Measurements from ENCODE around the gene PCK1.

Gene PCK1

GRCh38 chr20:57529810-57530209, 31.1 kb upstream of the PCK1 start:
- no peaks in the 10 kb centered on the region for H3K36me3 ChIP-seq (ENCODE audit: insufficient read depth, low read length)
- no peak for DNase-seq (ENCODE audit: low read depth, low spot score)
- H3K9ac ChIP-seq (ENCODE audit: insufficient read length), result no peak overlapping the region
- no peak overlapping the region for H3K4me3 ChIP-seq
- no peaks in the 10 kb centered on the region for H3K9me3 ChIP-seq (ENCODE audit: low read depth, low read length)
- no peak overlapping the region for H3K27ac ChIP-seq
- TF ChIP-seq EZH2 (IDR thresholded peaks at IDR 0.05) (no peak), FOXP2 (optimal IDR thresholded peaks at IDR 0.05; ENCODE audit: control extremely low read depth, extremely low read length, insufficient read depth) (no peak)

GRCh38 chr20:57530327-57530981, 30.5 kb upstream of the PCK1 start:
- no peaks in the 10 kb centered on the region for H3K9me3 ChIP-seq (ENCODE audit: low read depth, low read length)
- H3K4me3 ChIP-seq, result no peak overlapping the region
- no peaks in the 10 kb centered on the region for H3K36me3 ChIP-seq (ENCODE audit: insufficient read depth, low read length)
- TF ChIP-seq FOXP2 (optimal IDR thresholded peaks at IDR 0.05; ENCODE audit: control extremely low read depth, extremely low read length, insufficient read depth), result no peak
- TF ChIP-seq EZH2 (IDR thresholded peaks at IDR 0.05), result no peak
- no peak for TF ChIP-seq POLR2AphosphoS5 (IDR thresholded peaks at IDR 0.05; ENCODE audit: borderline replicate concordance, low read depth, low read length)
- H3K27ac ChIP-seq, result no peak overlapping the region
- no peak overlapping the region for H3K9ac ChIP-seq (ENCODE audit: insufficient read length)
- no peak for DNase-seq (ENCODE audit: low read depth, low spot score)

- DNase-seq (ENCODE audit: low read depth, low spot score), result no peak
- no peak for TF ChIP-seq EZH2 (IDR thresholded peaks at IDR 0.05)
- no peak for TF ChIP-seq FOXP2 (optimal IDR thresholded peaks at IDR 0.05; ENCODE audit: control extremely low read depth, extremely low read length, insufficient read depth)
- TF ChIP-seq POLR2AphosphoS5 (IDR thresholded peaks at IDR 0.05; ENCODE audit: borderline replicate concordance, low read depth, low read length), result no peak
- Histone ChIP-seq H3K36me3 (ENCODE audit: insufficient read depth, low read length) (no peaks in the 10 kb centered on the region), H3K4me3 (no peak overlapping the region), H3K9me3 (ENCODE audit: low read depth, low read length) (no peaks in the 10 kb centered on the region), H3K27ac (no peak overlapping the region), H3K9ac (ENCODE audit: insufficient read length) (no peak overlapping the region)
These were observed 28.8 kb upstream of the PCK1 start for GRCh38 chr20:57532104-57532503.

- no peak overlapping the region for H3K4me3 ChIP-seq
- TF ChIP-seq EZH2 (IDR thresholded peaks at IDR 0.05) (no peak), FOXP2 (optimal IDR thresholded peaks at IDR 0.05; ENCODE audit: control extremely low read depth, extremely low read length, insufficient read depth) (no peak), POLR2AphosphoS5 (IDR thresholded peaks at IDR 0.05; ENCODE audit: borderline replicate concordance, low read depth, low read length) (no peak)
- no peak for DNase-seq (ENCODE audit: low read depth, low spot score)
- no peaks in the 10 kb centered on the region for H3K36me3 ChIP-seq (ENCODE audit: insufficient read depth, low read length)
- no peak overlapping the region for H3K27ac ChIP-seq
- no peak overlapping the region for H3K9ac ChIP-seq (ENCODE audit: insufficient read length)
- no peaks in the 10 kb centered on the region for H3K9me3 ChIP-seq (ENCODE audit: low read depth, low read length)
These were observed 25.6 kb upstream of the PCK1 start for GRCh38 chr20:57535297-57535696.

GRCh38 chr20:57536120-57536708, 24.7 kb upstream of the PCK1 start:
- TF ChIP-seq FOXP2 (optimal IDR thresholded peaks at IDR 0.05; ENCODE audit: control extremely low read depth, extremely low read length, insufficient read depth) (no peak), POLR2AphosphoS5 (IDR thresholded peaks at IDR 0.05; ENCODE audit: borderline replicate concordance, low read depth, low read length) (no peak), EZH2 (IDR thresholded peaks at IDR 0.05) (no peak)

GRCh38 chr20:57536771-57537724, 23.9 kb upstream of the PCK1 start:
- no peak overlapping the region for H3K4me3 ChIP-seq
- no peak overlapping the region for H3K27ac ChIP-seq
- H3K9me3 ChIP-seq (ENCODE audit: low read depth, low read length), result no peaks in the 10 kb centered on the region
- H3K36me3 ChIP-seq (ENCODE audit: insufficient read depth, low read length), result no peaks in the 10 kb centered on the region
- no peak for TF ChIP-seq POLR2AphosphoS5 (IDR thresholded peaks at IDR 0.05; ENCODE audit: borderline replicate concordance, low read depth, low read length)
- no peak for TF ChIP-seq EZH2 (IDR thresholded peaks at IDR 0.05)
- no peak overlapping the region for H3K9ac ChIP-seq (ENCODE audit: insufficient read length)
- no peak for DNase-seq (ENCODE audit: low read depth, low spot score)

More at GRCh38 chr20:57536120-57536708, 24.7 kb upstream of the PCK1 start:
- DNase-seq (ENCODE audit: low read depth, low spot score), result no peak
- Histone ChIP-seq H3K9me3 (ENCODE audit: low read depth, low read length) (no peaks in the 10 kb centered on the region), H3K9ac (ENCODE audit: insufficient read length) (no peak overlapping the region), H3K36me3 (ENCODE audit: insufficient read depth, low read length) (no peaks in the 10 kb centered on the region), H3K27ac (no peak overlapping the region), H3K4me3 (no peak overlapping the region)

- Histone ChIP-seq H3K9ac (ENCODE audit: insufficient read length) (no peak overlapping the region), H3K27ac (no peak overlapping the region), H3K36me3 (ENCODE audit: insufficient read depth, low read length) (no peaks in the 10 kb centered on the region), H3K9me3 (ENCODE audit: low read depth, low read length) (no peaks in the 10 kb centered on the region), H3K4me3 (no peak overlapping the region)
- no peak for TF ChIP-seq FOXP2 (optimal IDR thresholded peaks at IDR 0.05; ENCODE audit: control extremely low read depth, extremely low read length, insufficient read depth)
- TF ChIP-seq POLR2AphosphoS5 (IDR thresholded peaks at IDR 0.05; ENCODE audit: borderline replicate concordance, low read depth, low read length), result no peak
- TF ChIP-seq EZH2 (IDR thresholded peaks at IDR 0.05), result no peak
- DNase-seq (ENCODE audit: low read depth, low spot score), result no peak
These were observed 23.1 kb upstream of the PCK1 start for GRCh38 chr20:57537822-57538221.

- Histone ChIP-seq H3K36me3 (ENCODE audit: insufficient read depth, low read length) (no peaks in the 10 kb centered on the region), H3K9ac (ENCODE audit: insufficient read length) (no peak overlapping the region), H3K27ac (no peak overlapping the region), H3K4me3 (no peak overlapping the region), H3K9me3 (ENCODE audit: low read depth, low read length) (no peaks in the 10 kb centered on the region)
- DNase-seq (ENCODE audit: low read depth, low spot score), result no peak
- no peak for TF ChIP-seq EZH2 (IDR thresholded peaks at IDR 0.05)
- no peak for TF ChIP-seq FOXP2 (optimal IDR thresholded peaks at IDR 0.05; ENCODE audit: control extremely low read depth, extremely low read length, insufficient read depth)
- no peak for TF ChIP-seq POLR2AphosphoS5 (IDR thresholded peaks at IDR 0.05; ENCODE audit: borderline replicate concordance, low read depth, low read length)
These were observed 21.0 kb upstream of the PCK1 start for GRCh38 chr20:57539889-57540288.
